VCaP (cell line): ENCODE results near the gene TACC3.

Experiments used
- H3K27ac ChIP-seq: fragments of 450-650 bp; 2 replicates; pipeline ENCODE4 v1.5.1; 2017
- TF ChIP-seq, protein P1 (sequence below): fragments of 450-650 bp; conservative IDR thresholded peaks from 2 replicates; pipeline ENCODE4 v1.5.1; 2017; ENCODE audit warnings: mild to moderate bottlenecking, moderate library complexity

The TACC3 gene

DNA sequence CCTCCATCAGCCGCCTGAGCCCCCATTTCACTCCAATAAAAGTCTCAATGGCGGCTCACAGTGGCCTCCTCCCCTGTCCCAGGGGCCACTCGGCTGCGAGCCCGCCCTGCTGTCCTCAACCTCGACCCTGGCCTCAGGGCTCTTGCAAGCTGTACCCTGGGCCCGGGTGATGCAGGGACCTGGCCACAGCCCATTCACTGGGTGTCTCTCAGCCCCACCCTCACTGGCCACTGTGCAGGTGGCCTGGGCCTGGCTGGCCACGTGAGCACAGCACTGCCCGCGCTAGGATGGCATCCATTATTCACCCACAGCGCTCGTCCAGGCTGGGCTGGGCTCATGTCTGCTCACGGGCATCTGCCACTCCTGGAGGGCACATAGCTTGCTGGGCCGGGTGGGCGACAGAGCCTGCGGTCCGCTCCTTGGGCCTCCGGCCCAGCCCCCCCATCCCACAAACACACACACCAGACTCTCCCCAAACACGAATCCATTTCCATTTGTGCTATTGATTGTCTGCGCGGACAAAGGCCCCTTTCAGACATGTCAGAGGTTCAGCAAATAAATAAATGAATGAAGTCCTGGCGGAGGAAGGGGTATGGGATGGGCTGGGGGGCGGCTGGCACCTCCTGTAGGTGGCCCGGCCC is 55.3 kb downstream of the TACC3 start:
- H3K27ac ChIP-seq, result no peak overlapping the region
- TF ChIP-seq, protein P1, sequence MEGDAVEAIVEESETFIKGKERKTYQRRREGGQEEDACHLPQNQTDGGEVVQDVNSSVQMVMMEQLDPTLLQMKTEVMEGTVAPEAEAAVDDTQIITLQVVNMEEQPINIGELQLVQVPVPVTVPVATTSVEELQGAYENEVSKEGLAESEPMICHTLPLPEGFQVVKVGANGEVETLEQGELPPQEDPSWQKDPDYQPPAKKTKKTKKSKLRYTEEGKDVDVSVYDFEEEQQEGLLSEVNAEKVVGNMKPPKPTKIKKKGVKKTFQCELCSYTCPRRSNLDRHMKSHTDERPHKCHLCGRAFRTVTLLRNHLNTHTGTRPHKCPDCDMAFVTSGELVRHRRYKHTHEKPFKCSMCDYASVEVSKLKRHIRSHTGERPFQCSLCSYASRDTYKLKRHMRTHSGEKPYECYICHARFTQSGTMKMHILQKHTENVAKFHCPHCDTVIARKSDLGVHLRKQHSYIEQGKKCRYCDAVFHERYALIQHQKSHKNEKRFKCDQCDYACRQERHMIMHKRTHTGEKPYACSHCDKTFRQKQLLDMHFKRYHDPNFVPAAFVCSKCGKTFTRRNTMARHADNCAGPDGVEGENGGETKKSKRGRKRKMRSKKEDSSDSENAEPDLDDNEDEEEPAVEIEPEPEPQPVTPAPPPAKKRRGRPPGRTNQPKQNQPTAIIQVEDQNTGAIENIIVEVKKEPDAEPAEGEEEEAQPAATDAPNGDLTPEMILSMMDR, result no peak

DNA sequence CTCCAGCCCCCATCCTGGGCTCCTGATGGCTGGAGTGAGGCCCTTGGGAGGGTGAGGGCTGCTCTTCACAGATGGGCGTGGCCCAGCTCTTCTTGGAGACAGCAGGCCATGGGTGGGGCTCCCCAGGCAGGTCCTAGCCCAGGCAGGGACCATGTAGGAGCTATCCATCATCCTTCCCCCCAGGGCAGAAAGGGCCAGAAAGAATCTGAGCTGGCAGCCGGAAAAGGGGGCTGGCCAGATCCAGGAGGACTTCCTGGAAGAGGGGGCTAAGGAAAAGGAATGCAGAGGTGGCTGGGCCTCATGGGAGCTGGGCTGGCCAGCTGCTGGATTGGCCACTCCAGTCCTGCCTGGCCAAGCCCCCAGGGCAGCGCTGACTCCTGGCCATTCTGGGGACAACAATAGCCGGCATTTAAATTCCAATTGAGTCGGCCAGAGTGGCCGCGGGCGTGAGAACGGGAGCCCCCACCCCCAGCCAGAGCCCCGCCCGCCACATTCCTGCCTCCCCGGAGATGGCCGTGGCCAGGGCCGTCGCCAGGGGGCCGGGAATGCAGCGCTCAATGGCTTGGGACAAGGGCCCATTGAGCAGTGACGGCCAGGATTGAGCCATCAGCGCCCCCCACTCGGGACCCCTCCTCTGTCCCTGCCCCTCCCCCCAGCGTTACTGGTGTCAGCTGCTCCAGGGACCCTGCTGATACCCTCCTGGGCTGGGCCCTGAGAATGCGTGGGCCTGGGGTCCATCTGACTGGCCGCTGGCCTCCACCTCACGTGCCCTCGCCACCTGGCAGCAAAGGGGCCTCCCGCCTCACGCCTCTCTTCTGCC is 56.7 kb downstream of the TACC3 start:
- H3K27ac ChIP-seq, result no peak overlapping the region
- TF ChIP-seq, protein P1, result no peak

GRCh38 chr4:1778642-1779392 is 57.5 kb downstream of the TACC3 start:
- TF ChIP-seq, protein P1, result no peak
- H3K27ac ChIP-seq, result no peak overlapping the region

DNA sequence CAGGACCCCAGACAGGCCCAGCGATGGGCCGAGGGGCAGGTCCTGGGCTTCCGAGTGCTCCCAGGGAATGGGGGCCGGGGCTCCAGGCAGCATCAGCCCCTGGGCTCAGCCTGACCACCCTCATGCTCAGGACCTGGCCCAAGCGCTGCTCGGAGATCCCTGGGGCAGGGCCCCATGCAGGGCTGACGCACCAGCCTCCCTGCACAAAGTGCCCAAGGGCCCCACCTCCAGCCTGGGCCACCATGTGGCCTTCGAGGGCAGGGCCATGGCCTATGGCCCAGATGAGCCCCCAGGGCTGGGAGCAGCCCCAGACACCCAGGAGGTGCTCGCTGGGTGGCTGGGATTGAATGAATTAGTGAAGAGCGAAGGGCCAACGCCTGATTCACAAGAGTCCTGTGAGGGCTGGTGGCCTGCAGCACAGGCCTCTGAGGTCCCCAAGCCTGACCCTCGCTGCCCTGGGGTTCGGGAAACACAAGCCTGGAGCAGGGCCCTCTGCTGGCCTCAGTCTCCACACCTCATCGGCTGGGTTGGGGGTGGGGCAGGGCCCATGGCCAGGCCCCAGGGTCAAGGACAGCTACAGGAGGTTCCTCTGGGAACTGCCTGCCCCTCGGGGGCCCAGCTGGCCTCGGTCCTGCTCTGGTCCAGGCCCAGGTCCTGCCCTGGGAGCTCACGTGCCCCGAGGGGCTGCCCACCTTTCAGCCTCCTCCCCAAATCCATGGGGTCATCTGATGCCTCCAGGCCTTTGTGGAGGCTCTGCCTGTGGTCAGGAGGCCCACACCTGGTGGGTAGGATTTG is 58.5 kb downstream of the TACC3 start:
- H3K27ac ChIP-seq, result no peak overlapping the region
- TF ChIP-seq, protein P1, result no peak

GRCh38 chr4:1780435-1780834 is 59.1 kb downstream of the TACC3 start:
- TF ChIP-seq, protein P1, result no peak
- H3K27ac ChIP-seq, result no peak overlapping the region

DNA sequence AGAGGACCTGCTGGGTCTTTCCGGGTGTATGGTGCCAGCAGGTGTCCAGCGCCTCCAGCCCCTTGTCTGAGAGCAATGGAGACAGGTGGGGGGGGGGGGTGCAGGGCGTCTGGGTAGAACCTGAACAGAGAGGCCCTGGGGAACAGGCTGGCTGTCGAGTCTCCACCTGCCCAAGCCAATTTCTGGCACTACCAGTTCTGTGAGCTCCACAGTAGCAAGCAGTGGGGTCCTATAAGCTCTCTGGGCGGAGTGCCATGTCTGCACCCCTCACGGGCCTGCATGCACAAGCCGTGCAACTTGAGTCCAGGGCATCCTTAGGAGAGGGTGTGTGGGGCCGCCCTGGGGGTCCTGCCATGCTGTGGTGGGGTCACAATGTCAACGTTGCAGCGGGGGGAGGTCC is 61.7 kb downstream of the TACC3 start:
- TF ChIP-seq, protein P1, result no peak
- H3K27ac ChIP-seq, result no peak overlapping the region
